SIG-M5 treated with dmso at 0.1 percent for 504 hours (cell line): ENCODE results near the gene DDX50.
"Not testable (repeated sequence)": the region's sequence is repeated elsewhere in the genome, so short reads cannot be mapped to it uniquely, and the experiment has no call there.

ENCODE experiments used
- DNase-seq: peaks from one replicate; lab custom pipeline; 2025; ENCODE audit not compliant: unreplicated experiment; lab: John Stamatoyannopoulos, UW

DDX50 gene

DNA sequence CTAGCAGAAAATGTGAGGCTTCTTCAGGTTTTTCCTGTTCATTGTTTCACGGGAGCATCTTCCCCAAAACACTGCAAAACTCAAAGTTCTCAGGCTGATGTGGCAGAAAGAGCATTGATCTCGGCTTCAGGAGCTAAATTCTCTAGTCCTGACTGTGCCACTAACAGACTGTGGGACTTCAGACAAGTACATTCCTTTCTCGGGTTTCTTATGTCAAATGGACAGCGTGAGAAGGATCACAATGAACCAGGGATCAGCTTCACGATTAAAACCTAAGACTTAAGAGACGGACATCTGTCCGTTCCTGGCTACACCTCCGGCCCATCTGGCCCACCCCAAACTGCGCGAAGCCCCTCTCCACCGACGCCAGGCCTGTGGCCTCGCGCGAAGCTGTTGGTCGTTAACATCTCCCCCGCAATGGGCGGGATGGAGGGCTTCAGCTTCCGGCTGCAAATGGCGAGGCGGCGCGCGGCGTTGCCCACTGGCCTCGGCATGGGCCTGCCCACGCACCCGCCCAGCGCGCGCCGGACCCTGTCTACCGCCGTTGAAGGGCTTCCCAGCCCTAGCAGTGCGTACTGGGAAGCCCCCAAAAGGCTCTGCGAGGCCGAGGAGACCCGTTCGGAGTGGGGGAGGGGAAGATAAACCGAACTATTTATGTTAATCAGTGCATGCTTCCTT lies 549 bp upstream of the DDX50 start:
- DNase-seq, result peak; percentile 24

DNA sequence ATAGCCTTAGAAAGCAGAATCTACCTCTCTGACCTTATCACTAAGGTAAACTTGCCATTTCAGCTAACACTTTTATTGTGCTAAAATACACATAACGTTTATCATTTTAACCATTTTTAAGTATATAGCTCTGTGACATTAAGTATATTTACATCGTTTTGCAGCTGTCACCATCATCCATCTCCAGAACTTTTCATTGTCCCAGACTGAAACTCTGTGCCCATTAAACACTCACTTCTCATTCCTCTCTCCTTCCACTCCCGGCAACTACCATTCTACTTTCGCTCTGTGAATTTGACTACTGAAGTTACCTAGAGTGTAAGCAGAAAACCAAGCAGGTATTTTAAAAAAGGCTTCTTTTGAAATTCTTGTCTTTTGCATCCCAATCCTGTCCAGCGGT lies 1.3 kb downstream of the DDX50 start:
- no peak for DNase-seq

DNA sequence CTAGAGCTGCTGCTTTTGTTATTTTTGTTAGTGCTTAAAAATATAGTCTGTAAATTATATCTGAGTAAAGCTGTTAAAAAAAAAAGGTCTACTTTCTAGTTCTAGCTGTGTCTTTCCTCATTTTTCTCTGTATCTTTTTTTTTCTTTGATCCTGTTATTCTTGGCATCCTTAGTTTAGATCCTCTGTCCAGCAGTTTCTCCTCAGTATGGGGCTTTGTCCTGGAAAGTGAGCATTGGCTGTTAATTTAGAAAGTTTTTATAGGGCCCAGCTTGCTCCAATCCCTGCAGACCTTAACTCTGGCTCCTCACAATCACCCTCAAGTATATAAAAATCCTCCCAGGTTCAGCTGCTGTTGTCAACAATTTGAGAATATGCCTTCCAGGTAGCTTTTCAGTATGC lies 23.5 kb downstream of the DDX50 start:
- no peak for DNase-seq

DNA sequence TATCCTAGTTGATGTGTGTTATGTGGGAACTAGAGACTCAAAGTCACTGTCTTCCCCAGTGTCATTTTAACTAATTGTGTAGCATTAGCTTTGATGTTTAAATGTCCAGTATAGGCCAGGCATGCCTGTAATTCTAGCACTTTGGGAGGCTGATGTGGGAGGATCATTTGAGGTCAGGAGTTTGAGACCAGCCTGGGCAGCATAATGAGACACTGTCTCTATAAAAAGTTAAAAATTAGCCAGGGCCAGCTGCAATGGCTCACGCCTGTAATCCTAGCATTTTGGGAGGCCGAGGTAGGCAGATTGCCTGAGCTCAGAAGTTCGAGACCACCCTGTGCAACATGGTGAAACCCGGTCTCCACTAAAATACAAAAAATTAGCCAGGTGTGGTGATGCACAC lies 24.4 kb downstream of the DDX50 start:
- no peak for DNase-seq

DNA sequence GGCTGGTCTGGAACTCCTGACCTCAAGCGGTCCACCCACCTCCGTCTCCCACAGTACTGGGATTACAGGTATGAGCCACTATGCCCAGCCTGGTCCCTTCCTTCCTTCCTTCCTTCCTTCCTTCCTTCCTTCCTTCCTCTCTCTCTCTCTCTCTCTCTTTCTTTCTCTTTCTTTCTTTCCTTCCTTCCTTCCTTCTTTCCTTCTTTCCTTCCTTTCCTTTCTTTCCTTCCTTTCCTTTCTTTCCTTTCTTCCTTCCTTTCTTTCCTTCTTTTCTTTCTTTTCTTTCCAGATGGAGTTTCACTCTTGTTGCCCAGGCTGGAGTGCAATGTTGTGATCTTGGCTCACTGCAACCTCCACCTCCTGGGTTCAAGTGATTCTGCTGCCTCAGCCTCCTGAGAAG lies 28.0 kb downstream of the DDX50 start:
- not testable (repeated sequence) for DNase-seq

- not testable (repeated sequence) for DNase-seq
These were observed 28.8 kb downstream of the DDX50 start for GRCh38 chr10:68929888-68930287.

GRCh38 chr10:68932860-68933259 lies 31.7 kb downstream of the DDX50 start:
- not testable (repeated sequence) for DNase-seq

DNA sequence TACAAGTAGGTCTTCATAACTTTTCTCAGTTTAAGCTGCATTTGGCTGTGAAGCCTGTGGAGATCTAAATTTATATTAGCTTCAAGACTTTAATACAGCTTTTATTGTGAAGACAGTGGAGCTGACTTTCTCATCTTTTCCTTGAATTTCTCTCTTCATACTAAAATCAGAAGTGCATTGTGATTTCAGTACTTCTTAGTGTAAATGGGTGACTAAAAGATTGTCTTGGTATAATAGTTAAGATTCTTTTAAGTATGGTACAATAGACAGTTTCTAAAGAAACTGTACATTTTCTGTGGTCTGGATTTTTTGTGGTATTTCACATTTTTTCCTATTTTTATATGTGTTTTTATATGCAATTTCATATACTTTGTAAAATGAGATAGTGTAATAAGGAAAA lies 33.9 kb downstream of the DDX50 start:
- DNase-seq, result no peak

DNA sequence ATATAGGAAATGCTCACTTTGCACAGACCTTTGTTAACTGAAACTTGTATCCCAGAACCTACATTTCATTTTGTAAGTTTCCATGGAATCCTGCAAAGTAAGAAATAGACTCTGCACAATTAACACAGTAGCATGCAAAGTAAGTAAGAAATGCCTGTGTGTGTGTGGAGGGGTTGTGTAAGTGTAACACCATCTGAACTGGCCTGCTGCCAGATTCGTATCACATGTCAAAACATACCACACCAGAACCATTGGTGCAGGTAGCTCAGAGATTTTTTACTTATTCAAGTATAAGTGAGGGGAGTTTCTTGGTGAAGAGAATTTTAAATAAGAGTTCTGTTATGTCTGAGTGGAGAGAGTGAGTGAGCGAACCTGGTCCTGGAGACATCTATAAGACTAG lies 37.0 kb downstream of the DDX50 start:
- no peak for DNase-seq

DNA sequence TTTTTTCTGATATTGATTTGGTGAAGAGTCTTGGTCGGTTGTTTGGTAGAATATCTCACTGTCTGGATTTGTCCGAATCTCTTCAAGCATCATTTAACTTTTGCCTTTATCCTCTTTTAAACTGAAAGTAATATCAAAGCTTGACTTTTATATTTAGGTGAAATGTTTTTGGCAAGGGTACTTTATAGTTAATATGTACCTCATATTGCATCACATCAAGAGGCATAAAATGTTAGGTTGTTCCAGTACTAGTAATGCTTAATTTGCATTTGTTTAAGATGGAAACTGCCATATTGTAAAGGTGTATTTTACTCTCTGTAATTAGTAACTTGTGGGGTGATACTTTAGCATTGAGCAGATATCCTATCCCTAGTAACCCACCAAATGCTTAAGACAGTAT lies 37.8 kb downstream of the DDX50 start:
- DNase-seq, result no peak

- not testable (repeated sequence) for DNase-seq
These were observed 39.8 kb downstream of the DDX50 start for GRCh38 chr10:68940917-68941316.

GRCh38 chr10:68950598-68950997 lies 49.5 kb downstream of the DDX50 start:
- DNase-seq, result no peak

DNA sequence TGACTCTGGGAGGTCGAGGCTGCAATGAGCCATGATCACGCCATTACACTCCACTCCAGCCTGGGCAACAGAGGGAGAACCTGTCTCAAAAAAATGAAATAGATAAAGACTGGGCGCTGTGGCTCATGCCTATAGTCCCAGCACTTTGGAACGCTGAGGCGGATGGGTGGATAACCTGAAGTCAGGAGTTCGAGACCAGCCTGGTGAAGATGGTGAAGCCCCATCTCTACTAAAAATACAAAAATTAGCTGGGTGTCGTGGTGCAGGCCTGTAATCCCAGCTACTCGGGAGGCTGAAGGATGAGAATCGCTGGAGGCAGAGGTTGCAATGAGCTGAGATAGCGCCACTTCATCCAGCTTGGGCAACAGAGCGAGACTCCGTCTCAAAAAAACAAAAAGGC lies 53.8 kb downstream of the DDX50 start:
- DNase-seq, result no peak

DNA sequence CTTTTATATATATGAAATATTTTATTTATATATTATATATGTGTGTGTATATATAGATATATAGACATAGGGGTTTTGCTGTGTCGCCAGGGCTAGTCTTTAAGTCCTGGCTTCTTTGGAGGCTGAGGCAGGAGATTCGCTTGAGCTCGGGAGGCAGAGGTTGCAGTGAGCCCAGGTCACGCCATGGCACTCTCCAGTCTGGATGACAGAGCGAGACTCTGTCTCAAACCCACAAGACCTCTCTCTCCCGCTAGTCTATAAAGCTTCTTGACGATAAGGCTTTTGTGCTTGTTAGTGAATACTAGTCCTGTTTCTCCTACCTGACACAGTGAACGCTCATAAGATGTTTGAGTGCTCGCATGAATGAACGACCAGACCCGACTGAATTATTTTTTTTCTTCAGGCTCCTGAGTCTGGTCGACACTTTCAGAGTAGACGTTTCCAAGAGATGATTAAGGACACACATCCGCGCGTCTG lies 54.3 kb downstream of the DDX50 start:
- no peak for DNase-seq

DNA sequence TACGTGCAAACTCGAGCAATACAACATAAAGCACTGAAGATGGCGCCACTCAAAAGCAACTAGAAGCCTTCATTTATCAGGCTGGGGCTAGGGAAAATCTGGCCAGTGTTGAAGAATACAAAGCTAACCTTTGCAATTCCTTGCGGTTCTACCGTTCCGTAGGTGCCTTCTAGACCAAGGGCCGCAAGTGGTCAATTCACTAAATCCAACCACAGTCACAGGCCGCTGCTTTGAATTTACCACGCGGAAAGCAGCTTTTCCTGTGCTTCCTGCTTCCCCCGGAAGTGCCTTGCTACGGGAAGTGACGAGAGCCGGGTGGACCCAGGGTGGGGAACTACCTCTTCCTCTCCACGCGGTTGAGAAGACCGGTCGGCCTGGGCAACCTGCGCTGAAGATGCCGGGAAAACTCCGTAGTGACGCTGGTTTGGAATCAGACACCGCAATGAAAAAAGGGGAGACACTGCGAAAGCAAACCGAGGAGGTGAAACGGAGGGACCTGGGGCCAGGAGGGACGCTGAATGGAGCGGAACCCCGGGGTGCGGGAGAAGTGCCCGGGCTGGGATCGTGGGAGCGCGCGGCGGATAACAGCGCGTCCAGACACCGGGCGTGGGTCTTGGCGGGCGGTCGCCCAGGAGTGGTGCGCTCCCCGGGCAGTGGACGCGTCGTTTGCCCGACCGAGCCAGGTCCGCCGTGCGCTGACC lies 54.9 kb downstream of the DDX50 start, which contains the start of gene DDX21:
Gene DDX21, plus strand, starts transcription at position 339 of the 701 bp plus-strand sequence. Its CDS starts 56 bp downstream, at position 395.
- peak; percentile 93 for DNase-seq

DNA sequence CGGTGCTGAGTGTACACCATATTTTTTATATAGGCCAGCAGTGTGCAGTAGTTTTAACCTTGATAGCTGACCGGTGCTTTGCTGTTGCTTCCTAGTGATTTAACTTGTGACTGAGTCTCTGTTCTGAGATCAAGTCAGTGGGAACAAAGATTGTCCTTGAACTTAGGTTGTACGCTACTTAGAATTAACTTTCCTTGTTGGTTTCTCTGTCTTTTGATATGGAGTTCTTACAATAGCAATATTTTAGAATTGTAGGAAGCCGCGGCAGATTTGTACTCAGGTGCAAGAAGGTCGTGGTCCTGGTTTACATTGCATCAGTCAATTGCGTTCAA lies 56.1 kb downstream of the DDX50 start:
- DNase-seq, result no peak

- DNase-seq, result no peak
These were observed 56.5 kb downstream of the DDX50 start for GRCh38 chr10:68957654-68958053.

DNA sequence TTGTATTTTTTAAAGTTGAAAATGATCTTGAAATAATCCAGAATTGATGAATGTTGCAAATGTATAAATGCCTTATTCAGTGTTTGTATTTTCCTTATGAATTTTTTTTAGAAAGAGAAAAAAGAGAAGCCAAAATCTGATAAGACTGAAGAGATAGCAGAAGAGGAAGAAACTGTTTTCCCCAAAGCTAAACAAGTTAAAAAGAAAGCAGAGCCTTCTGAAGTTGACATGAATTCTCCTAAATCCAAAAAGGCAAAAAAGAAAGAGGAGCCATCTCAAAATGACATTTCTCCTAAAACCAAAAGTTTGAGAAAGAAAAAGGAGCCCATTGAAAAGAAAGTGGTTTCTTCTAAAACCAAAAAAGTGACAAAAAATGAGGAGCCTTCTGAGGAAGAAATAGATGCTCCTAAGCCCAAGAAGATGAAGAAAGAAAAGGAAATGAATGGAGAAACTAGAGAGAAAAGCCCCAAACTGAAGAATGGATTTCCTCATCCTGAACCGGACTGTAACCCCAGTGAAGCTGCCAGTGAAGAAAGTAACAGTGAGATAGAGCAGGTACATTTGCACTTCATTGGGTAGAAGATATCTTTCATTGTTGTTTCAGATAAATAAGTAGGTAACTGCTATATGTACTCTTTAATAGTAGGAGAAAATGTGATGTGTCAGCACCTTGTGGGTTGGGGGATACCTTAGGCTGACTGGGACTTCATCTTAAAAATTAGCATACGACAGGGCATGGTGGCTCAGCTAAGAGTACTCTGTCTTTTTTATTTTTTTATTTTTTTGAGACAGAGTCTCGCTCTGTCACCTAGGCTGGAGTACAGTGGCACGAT lies 58.8 kb downstream of the DDX50 start:
- DNase-seq, result peak; percentile 14

DNA sequence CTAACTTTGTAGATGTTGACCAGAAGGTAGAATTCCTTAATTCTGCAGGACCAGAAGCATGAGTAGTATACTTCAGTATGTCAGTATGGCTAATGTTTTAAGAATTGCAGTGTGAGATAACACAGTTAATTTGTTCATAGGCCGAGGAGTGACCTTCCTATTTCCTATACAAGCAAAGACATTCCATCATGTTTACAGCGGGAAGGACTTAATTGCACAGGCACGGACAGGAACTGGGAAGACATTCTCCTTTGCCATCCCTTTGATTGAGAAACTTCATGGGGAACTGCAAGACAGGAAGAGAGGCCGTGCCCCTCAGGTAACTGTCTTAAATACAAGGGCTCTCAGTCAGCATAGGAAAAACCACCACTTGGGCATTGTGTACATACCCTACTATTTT lies 62.0 kb downstream of the DDX50 start:
- no peak for DNase-seq

- DNase-seq, result no peak
These were observed 72.9 kb downstream of the DDX50 start for GRCh38 chr10:68973975-68974374.

DNA sequence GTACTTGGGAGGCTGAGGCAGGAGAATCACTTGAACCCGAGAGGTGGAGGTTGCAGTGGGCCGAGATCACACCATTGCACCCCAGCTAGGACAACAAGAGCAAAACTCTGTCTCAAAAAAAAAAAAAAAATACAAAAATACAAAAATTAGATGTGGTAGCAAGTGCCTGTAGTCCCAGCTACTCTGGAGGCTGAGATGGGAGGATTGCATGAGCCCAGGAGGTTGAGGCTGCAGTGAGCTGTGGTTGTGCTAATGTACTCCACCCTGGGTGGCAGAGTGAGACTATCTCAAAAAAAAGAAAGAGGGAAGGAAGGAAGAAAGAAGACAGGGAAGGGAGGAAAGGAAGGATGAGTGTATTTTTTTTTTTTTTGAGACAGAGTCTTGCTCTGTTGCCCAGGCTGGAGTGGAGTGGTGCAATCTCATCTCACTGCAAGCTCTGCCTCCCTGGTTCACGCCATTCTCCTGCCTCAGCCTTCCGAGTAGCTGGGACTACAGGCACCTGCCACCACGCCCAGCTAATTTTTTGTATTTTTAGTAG lies 74.9 kb downstream of the DDX50 start:
- DNase-seq, result not testable (repeated sequence)
